GM12878 (cell line): ENCODE data around the gene ITIH5. TPM values are rescaled to one million over a fixed set of nuclear protein-coding genes. Genes with fewer than 3 reads are reported as not detected.

Source experiments
- ATAC-seq: fragments of 200-7000 bp; cut with Tn5 transposase; 3 replicates; pipeline ENCODE4 v1.9.1; 2020; ENCODE audit warnings: mild to moderate bottlenecking, moderate library complexity
- BruUV-seq: library from RNA; stranded (reverse); fragments of 400-500 nt; replicated peaks from 2 replicates; lab custom pipeline; 2021; lab: Mats Ljungman, UMichigan
- CTCF ChIA-PET: fragments of 300-600 bp; sonication (Branson Sonifier 250); formaldehyde crosslinking; extraction: SDS; loops from one replicate; lab custom pipeline; 2021; ENCODE audit warnings: inconsistent platforms; lab: Yijun Ruan, JAX
- POLR2A ChIA-PET: fragments of 350-600 bp; formaldehyde crosslinking; extraction: SDS; loops from one replicate; lab custom pipeline; 2021; ENCODE audit warnings: inconsistent platforms; lab: Charles Lee
- RAD21 ChIA-PET: fragments of 300-600 bp; sonication (Branson Sonifier 250); formaldehyde crosslinking; loops from one replicate; lab custom pipeline; 2023; ENCODE audit warnings: antibody characterized with exemption; ENCODE audit not compliant: unreplicated experiment; lab: Charles Lee
- SMC1A ChIA-PET: fragments of 300-600 bp; sonication (Branson Sonifier 250); formaldehyde crosslinking; loops from one replicate; lab custom pipeline; 2023; ENCODE audit not compliant: unreplicated experiment, uncharacterized antibody; lab: Charles Lee
- DNase-seq: peaks from one replicate; pipeline ENCODE4 v3.0.0-alpha.2; 2011; ENCODE audit warnings: low read depth, low spot score
- FAIRE-seq: peaks from 3 replicates; lab custom pipeline; 2011; peaks lifted over from hg19 to GRCh38; lab: Jason Lieb, UNC
- H2AFZ ChIP-seq: 2 replicates; pipeline ENCODE4 v1.6.0; 2011; ENCODE audit warnings: low read depth, low read length, control low read depth; ENCODE audit not compliant: control insufficient read depth
- H3K27ac ChIP-seq: 2 replicates; pipeline ENCODE4 v1.5.1; 2011; ENCODE audit warnings: control low read depth; ENCODE audit not compliant: control insufficient read depth, insufficient read depth
- H3K27me3 ChIP-seq, 2 experiments: replicated peaks in 1 of 2; 2 replicates each; pipeline versions ENCODE4 v1.6.0 to v1.6.1; 2011; ENCODE audit warnings: low read length in 1 of 2; ENCODE audit not compliant: control insufficient read depth in 2 of 2, insufficient read depth in 2 of 2
- H3K36me3 ChIP-seq, 2 experiments: 2 replicates each; pipeline ENCODE4 v1.5.1; 2011; ENCODE audit warnings: low read length in 1 of 2; ENCODE audit not compliant: control insufficient read depth in 2 of 2, insufficient read depth in 2 of 2
- H3K4me1 ChIP-seq: 2 replicates; pipeline ENCODE4 v1.6.1; 2011; ENCODE audit warnings: mild to moderate bottlenecking, low read length, moderate library complexity, mixed read lengths; ENCODE audit not compliant: control insufficient read depth, insufficient read depth
- H3K4me2 ChIP-seq: 2 replicates; pipeline ENCODE4 v1.6.0; 2011; ENCODE audit warnings: control low read depth; ENCODE audit not compliant: control insufficient read depth, insufficient read depth
- H3K4me3 ChIP-seq: fragments of 200-600 bp; sonication (generic); 2 replicates; pipeline ENCODE4 v1.5.1; 2016
- H3K79me2 ChIP-seq: 2 replicates; pipeline ENCODE4 v1.6.0; 2011; ENCODE audit warnings: low read length; ENCODE audit not compliant: control insufficient read depth, insufficient read depth
- H3K9ac ChIP-seq: 2 replicates; pipeline ENCODE4 v1.8.0; 2011; ENCODE audit warnings: low read length, control low read depth, mixed read lengths; ENCODE audit not compliant: control insufficient read depth, insufficient read depth
- H3K9me3 ChIP-seq: replicated peaks from 3 replicates; pipeline ENCODE4 v1.5.1; 2011; ENCODE audit warnings: mild to moderate bottlenecking, low read length; ENCODE audit not compliant: control insufficient read depth, insufficient read depth
- H4K20me1 ChIP-seq: 2 replicates; pipeline ENCODE4 v1.6.0; 2011; ENCODE audit not compliant: control insufficient read depth, insufficient read depth
- BMI1 ChIP-seq: fragments of 450-650 bp; IDR thresholded peaks from 2 replicates; pipeline ENCODE4 v1.6.1; 2016; ENCODE audit warnings: mild to moderate bottlenecking, moderate library complexity, borderline replicate concordance
- CBFB ChIP-seq: IDR thresholded peaks from 2 replicates; pipeline ENCODE4 v1.6.1; 2016; ENCODE audit warnings: antibody characterized with exemption, low read depth
- EED ChIP-seq: sonication (generic); IDR thresholded peaks from 2 replicates; pipeline ENCODE4 v1.6.1; 2016; ENCODE audit warnings: antibody characterized with exemption, low read depth
- FOS ChIP-seq: IDR thresholded peaks from 3 replicates; pipeline ENCODE4 v1.6.1; 2011; ENCODE audit warnings: borderline replicate concordance; ENCODE audit not compliant: insufficient read length; ENCODE audit errors: extremely low read depth
- HDAC6 ChIP-seq: fragments of 200-600 bp; sonication (generic); IDR thresholded peaks from one replicate; pipeline ENCODE4 v1.8.0; 2017; ENCODE audit warnings: antibody characterized with exemption; ENCODE audit not compliant: unreplicated experiment
- IRF4 ChIP-seq: IDR thresholded peaks from 2 replicates; pipeline ENCODE4 v1.6.1; 2011; ENCODE audit warnings: low read depth, low read length
- JUNB ChIP-seq: IDR thresholded peaks from 2 replicates; pipeline ENCODE4 v1.6.1; 2016; ENCODE audit warnings: antibody characterized with exemption, mild to moderate bottlenecking
- MXI1 ChIP-seq: fragments of 150-350 bp; IDR thresholded peaks from 2 replicates; pipeline ENCODE4 v1.6.1; 2011; ENCODE audit warnings: low read depth, mild to moderate bottlenecking, inconsistent platforms, low read length, improper control_type of control experiment
- NFYA ChIP-seq: IDR thresholded peaks from 2 replicates; pipeline ENCODE4 v1.6.1; 2011; ENCODE audit warnings: low read depth, mild to moderate bottlenecking, low read length, improper control_type of control experiment, borderline replicate concordance
- NRF1 ChIP-seq: conservative IDR thresholded peaks from 2 replicates; pipeline ENCODE4 v1.6.1; 2011; ENCODE audit warnings: mild to moderate bottlenecking, low read depth, low read length, improper control_type of control experiment
- RAD21 ChIP-seq: IDR thresholded peaks from 2 replicates; pipeline ENCODE4 v1.6.1; 2011; ENCODE audit warnings: mild to moderate bottlenecking, low read depth, low read length, moderate library complexity; ENCODE audit not compliant: insufficient read depth
- TBL1XR1 ChIP-seq: IDR thresholded peaks from 2 replicates; pipeline ENCODE4 v1.6.1; 2012; ENCODE audit warnings: low read depth, low read length, improper control_type of control experiment
- ZZZ3 ChIP-seq: IDR thresholded peaks from 2 replicates; pipeline ENCODE4 v1.6.1; 2011; ENCODE audit warnings: low read depth; ENCODE audit not compliant: control insufficient read depth, insufficient read length
- WGBS: methylation state at CpG from one replicate; pipeline ENCODE4 v1.1.6; 2016; ENCODE audit warnings: low lambda C conversion rate; ENCODE audit not compliant: insufficient replicate concordance, insufficient coverage; ENCODE audit errors: missing lambda C conversion rate; 5-methylcytosine and 5-hydroxymethylcytosine counted together
- in situ Hi-C: fragments of 300-500 bp; cut with MboI; formaldehyde crosslinking; loops from 9 replicates; pipeline ENCODE4 v1.14.3; 2018; ENCODE audit warnings: mixed read lengths
- intact Hi-C: fragments of 100-400 bp; cut with micrococcal nuclease; formaldehyde crosslinking; loops from one replicate; pipeline ENCODE4 v1.14.2; 2022; ENCODE audit not compliant: unreplicated experiment
- polyA plus RNA-seq, 11 experiments: library from polyadenylated mRNA; depleted of rRNA in 4 of 11; unstranded in 6 of 11; stranded (reverse) in 5 of 11; fragments of >200 nt; fragmentation: Nextera tagmentation in 4 of 11; fragmentation: Illumina TruSeq in 1 of 11; extraction: Ambion mirVana in 4 of 11; extraction: Trizol in 1 of 11; gene quantifications; 1 replicate in 1 of 11; 2 replicates in 10 of 11; pipeline versions ENCODE4 v1.2.1 to v1.2.3, GENCODE V29; 2011 to 2016; ENCODE audit warnings: inconsistent platforms in 2 of 11, missing spikeins in 2 of 11, low read depth in 1 of 11
- total RNA-seq, 4 experiments: library from RNA; depleted of rRNA in 3 of 4; stranded (reverse); fragments of >200 nt in 3 of 4; fragmentation: Illumina TruSeq in 1 of 4; extraction: Trizol in 1 of 4; gene quantifications; 2 replicates each; pipeline versions ENCODE4 v1.2.1 to v1.2.3, GENCODE V29; 2013 to 2021
- TF ChIP-seq, protein P1 (sequence below): IDR thresholded peaks from 2 replicates; pipeline ENCODE4 v1.6.1; 2011; ENCODE audit warnings: low read depth, low read length, improper control_type of control experiment, borderline replicate concordance
- TF ChIP-seq, protein P2 (sequence below): fragments of 450-650 bp; conservative IDR thresholded peaks from 2 replicates; pipeline ENCODE4 v1.6.1; 2017; ENCODE audit warnings: mild to moderate bottlenecking, moderate library complexity
- TF ChIP-seq, protein P3 (sequence below): fragments of 450-650 bp; IDR thresholded peaks from 2 replicates; pipeline ENCODE4 v1.6.1; 2017; ENCODE audit warnings: low read depth, mild to moderate bottlenecking, moderate library complexity
- TF ChIP-seq, protein P4 (sequence below): IDR thresholded peaks from 2 replicates; pipeline ENCODE4 v1.6.1; 2012; ENCODE audit warnings: low read length, inconsistent platforms

ITIH5 gene
- total and polyA plus RNA-seq, 10 of the 15 experiments (the other 5 are each of a cell fraction or from before 2014, with no cell fraction given) = 0.14 to 0.43 (median 0.21) TPM; not detected in 7

DNA sequence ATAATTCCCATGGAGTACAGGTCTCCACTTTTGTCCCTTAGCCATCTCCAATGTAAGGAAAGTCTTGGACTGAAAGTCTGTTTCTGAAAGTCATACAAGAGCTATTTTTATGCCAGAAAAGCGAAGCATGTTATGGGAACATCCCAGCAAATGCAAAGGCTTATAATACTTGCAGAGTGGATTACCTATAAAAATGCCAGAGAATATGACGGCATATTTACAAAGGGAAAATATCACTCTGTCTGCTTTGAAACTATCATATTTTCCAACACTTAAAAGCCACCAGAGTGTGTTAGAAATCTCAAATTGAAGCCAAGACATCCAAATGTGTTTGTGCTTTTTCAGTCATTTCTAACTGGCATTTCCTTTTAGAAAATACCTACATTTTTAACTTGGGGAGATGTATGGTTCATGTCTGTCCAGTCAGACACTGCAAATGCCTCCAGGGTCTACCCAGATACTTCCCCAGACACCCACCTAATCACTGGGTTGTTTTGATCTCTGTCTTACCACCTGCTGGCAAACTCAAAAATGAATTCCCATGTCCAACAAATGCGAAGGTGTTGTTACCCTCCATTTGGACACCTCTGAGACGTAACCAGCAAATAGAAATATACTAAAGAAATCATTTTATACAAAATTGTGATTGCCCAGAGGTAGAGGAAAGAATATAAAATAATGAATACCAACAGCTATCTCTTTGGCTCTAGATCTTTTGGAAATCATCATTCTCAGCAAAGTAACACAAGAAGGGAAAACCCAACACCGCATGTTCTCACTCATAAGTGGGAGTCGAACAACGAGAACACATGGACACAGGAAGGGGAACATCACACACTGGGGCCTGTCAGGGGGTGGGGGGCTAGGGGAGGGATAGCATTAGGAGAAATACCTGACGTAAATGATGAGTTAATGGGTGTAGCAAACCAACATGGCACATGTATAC lies 37.6 kb upstream of the ITIH5 start:
- H3K9ac ChIP-seq = no peak overlapping the region
- TF ChIP-seq NRF1 = no peak
- TF ChIP-seq, protein P1, sequence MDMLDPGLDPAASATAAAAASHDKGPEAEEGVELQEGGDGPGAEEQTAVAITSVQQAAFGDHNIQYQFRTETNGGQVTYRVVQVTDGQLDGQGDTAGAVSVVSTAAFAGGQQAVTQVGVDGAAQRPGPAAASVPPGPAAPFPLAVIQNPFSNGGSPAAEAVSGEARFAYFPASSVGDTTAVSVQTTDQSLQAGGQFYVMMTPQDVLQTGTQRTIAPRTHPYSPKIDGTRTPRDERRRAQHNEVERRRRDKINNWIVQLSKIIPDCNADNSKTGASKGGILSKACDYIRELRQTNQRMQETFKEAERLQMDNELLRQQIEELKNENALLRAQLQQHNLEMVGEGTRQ = no peak
- TF ChIP-seq, protein P2, sequence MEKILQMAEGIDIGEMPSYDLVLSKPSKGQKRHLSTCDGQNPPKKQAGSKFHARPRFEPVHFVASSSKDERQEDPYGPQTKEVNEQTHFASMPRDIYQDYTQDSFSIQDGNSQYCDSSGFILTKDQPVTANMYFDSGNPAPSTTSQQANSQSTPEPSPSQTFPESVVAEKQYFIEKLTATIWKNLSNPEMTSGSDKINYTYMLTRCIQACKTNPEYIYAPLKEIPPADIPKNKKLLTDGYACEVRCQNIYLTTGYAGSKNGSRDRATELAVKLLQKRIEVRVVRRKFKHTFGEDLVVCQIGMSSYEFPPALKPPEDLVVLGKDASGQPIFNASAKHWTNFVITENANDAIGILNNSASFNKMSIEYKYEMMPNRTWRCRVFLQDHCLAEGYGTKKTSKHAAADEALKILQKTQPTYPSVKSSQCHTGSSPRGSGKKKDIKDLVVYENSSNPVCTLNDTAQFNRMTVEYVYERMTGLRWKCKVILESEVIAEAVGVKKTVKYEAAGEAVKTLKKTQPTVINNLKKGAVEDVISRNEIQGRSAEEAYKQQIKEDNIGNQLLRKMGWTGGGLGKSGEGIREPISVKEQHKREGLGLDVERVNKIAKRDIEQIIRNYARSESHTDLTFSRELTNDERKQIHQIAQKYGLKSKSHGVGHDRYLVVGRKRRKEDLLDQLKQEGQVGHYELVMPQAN = no peak
- TF ChIP-seq ZZZ3 = no peak
- no peak for TF ChIP-seq CBFB
- TF ChIP-seq NFYA = no peak
- no peak for TF ChIP-seq MXI1
- TF ChIP-seq RAD21 = no peak
- TF ChIP-seq IRF4 = no peak
- TF ChIP-seq EED = no peak
- TF ChIP-seq, protein P3, sequence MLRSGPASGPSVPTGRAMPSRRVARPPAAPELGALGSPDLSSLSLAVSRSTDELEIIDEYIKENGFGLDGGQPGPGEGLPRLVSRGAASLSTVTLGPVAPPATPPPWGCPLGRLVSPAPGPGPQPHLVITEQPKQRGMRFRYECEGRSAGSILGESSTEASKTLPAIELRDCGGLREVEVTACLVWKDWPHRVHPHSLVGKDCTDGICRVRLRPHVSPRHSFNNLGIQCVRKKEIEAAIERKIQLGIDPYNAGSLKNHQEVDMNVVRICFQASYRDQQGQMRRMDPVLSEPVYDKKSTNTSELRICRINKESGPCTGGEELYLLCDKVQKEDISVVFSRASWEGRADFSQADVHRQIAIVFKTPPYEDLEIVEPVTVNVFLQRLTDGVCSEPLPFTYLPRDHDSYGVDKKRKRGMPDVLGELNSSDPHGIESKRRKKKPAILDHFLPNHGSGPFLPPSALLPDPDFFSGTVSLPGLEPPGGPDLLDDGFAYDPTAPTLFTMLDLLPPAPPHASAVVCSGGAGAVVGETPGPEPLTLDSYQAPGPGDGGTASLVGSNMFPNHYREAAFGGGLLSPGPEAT = no peak
- TF ChIP-seq JUNB = no peak
- no peak for TF ChIP-seq HDAC6
- TF ChIP-seq TBL1XR1 = no peak
- TF ChIP-seq FOS = no peak
- TF ChIP-seq, protein P4, sequence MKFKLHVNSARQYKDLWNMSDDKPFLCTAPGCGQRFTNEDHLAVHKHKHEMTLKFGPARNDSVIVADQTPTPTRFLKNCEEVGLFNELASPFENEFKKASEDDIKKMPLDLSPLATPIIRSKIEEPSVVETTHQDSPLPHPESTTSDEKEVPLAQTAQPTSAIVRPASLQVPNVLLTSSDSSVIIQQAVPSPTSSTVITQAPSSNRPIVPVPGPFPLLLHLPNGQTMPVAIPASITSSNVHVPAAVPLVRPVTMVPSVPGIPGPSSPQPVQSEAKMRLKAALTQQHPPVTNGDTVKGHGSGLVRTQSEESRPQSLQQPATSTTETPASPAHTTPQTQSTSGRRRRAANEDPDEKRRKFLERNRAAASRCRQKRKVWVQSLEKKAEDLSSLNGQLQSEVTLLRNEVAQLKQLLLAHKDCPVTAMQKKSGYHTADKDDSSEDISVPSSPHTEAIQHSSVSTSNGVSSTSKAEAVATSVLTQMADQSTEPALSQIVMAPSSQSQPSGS = no peak
- no peak for TF ChIP-seq BMI1
- no peaks in the 10 kb centered on the region for H4K20me1 ChIP-seq
- no TSS peak for BruUV-seq
- WGBS = 49% methylated on average over 8 of the region's 8 CpGs
- FAIRE-seq = no peak
- no peaks in the 10 kb centered on the region for H3K79me2 ChIP-seq
- H3K36me3 ChIP-seq = no peaks in the 10 kb centered on the region
- POLR2A ChIA-PET = no interaction called here
- SMC1A ChIA-PET = interaction anchor here (0.8 kb wide), 1 partner anchor 57 kb away, joined by 3 read pairs; no protein-coding TSS in a partner anchor
- H3K9me3 ChIP-seq = no peaks in the 10 kb centered on the region
- H3K27ac ChIP-seq = no peak overlapping the region
- H3K4me2 ChIP-seq = no peak overlapping the region
- no peak for ATAC-seq
- peaks cover 2 to 10% of the 10 kb centered on the region in 2 experiments for H3K27me3 ChIP-seq
- in situ Hi-C loops (no loop called here), intact Hi-C loops (no loop called here)
- no peak overlapping the region for H2AFZ ChIP-seq
- H3K4me3 ChIP-seq = no peak overlapping the region
- CTCF ChIA-PET = interaction anchor here (1.0 kb wide), 1 partner anchor 179 kb away, joined by 3 read pairs; no protein-coding TSS in a partner anchor
- DNase-seq = no peak
- RAD21 ChIA-PET = interaction anchor here (0.7 to 1.0 kb wide), 2 partner anchors 11 to 947 kb away, joined by 3 to 4 read pairs; no protein-coding TSS in a partner anchor
- H3K4me1 ChIP-seq = no peaks in the 10 kb centered on the region
